WTC11 (cell line): ENCODE measurements around the gene PSME2. TPM values are rescaled to one million over a fixed set of nuclear protein-coding genes. Genes with fewer than 3 reads are reported as not detected.
"Not testable (repeated sequence)": the region's sequence is repeated elsewhere in the genome, so short reads cannot be mapped to it uniquely, and the experiment has no call there.

ENCODE experiments used
- ATAC-seq: fragments of 200-7000 bp; cut with Tn5 transposase; 2 replicates; pipeline ENCODE4 v1.10.0; 2021; ENCODE audit warnings: mild to moderate bottlenecking, moderate library complexity
- CTCF ChIA-PET: fragments of 300-600 bp; sonication (Branson Sonifier 250); formaldehyde crosslinking; loops from one replicate; lab custom pipeline; 2021; ENCODE audit warnings: antibody characterized with exemption; lab: Charles Lee
- POLR2A ChIA-PET: fragments of 350-600 bp; sonication (Branson Sonifier 250); formaldehyde crosslinking; loops from one replicate; lab custom pipeline; 2021; ENCODE audit warnings: antibody characterized with exemption; lab: Charles Lee
- DNase-seq: peaks from one replicate; pipeline ENCODE4 v3.0.0; 2021; ENCODE audit warnings: low spot score
- H3K27ac Mint-ChIP-seq: 2 replicates; pipeline ENCODE4 v1.8.0; 2021; ENCODE audit warnings: mixed read lengths
- H3K27me3 Mint-ChIP-seq: 2 replicates; pipeline ENCODE4 v1.8.0; 2021; ENCODE audit warnings: low read depth, mild to moderate bottlenecking, moderate library complexity, mixed read lengths
- H3K36me3 Mint-ChIP-seq: 2 replicates; pipeline ENCODE4 v1.8.0; 2021; ENCODE audit warnings: mixed read lengths
- H3K4me1 Mint-ChIP-seq: 2 replicates; pipeline ENCODE4 v1.8.0; 2022; ENCODE audit warnings: mixed read lengths
- H3K4me3 Mint-ChIP-seq: 2 replicates; pipeline ENCODE4 v1.8.0; 2021; ENCODE audit warnings: mild to moderate bottlenecking, moderate library complexity, mixed read lengths
- H3K9me3 Mint-ChIP-seq: 2 replicates; pipeline ENCODE4 v1.8.0; 2021; ENCODE audit warnings: mixed read lengths
- ATF1 ChIP-seq: sonication (generic); formaldehyde crosslinking; IDR thresholded peaks from 2 replicates; pipeline ENCODE4 v1.8.1; 2023; ENCODE audit warnings: mild to moderate bottlenecking, moderate library complexity, missing genetic modification reagents
- ATF3 ChIP-seq: sonication (generic); formaldehyde crosslinking; conservative IDR thresholded peaks from 2 replicates; pipeline ENCODE4 v1.8.1; 2022; ENCODE audit warnings: mild to moderate bottlenecking, missing genetic modification reagents
- E2F5 ChIP-seq: sonication (generic); formaldehyde crosslinking; IDR thresholded peaks from 2 replicates; pipeline ENCODE4 v1.8.1; 2022; ENCODE audit warnings: mild to moderate bottlenecking, moderate library complexity, missing genetic modification reagents
- ELF4 ChIP-seq: sonication (generic); formaldehyde crosslinking; IDR thresholded peaks from 2 replicates; pipeline ENCODE4 v1.8.1; 2022; ENCODE audit warnings: low read depth, mild to moderate bottlenecking, moderate library complexity, missing genetic modification reagents
- ETV6 ChIP-seq: sonication (generic); formaldehyde crosslinking; IDR thresholded peaks from 2 replicates; pipeline ENCODE4 v1.8.1; 2022; ENCODE audit warnings: mild to moderate bottlenecking, missing genetic modification reagents
- FOXP1 ChIP-seq: sonication (generic); formaldehyde crosslinking; IDR thresholded peaks from 2 replicates; pipeline ENCODE4 v1.8.0; 2022; ENCODE audit warnings: missing genetic modification reagents, mild to moderate bottlenecking, moderate library complexity, borderline replicate concordance
- GRHL2 ChIP-seq: fragments of 250-450 bp; sonication (Bioruptor Pico); IDR thresholded peaks from 2 replicates; pipeline ENCODE4 v1.8.0; 2022; ENCODE audit warnings: mild to moderate bottlenecking, moderate library complexity; ENCODE audit not compliant: insufficient replicate concordance, severe bottlenecking
- IRF1 ChIP-seq: sonication (generic); formaldehyde crosslinking; IDR thresholded peaks from 2 replicates; pipeline ENCODE4 v1.8.0; 2023; ENCODE audit warnings: missing genetic modification reagents
- MXD4 ChIP-seq: fragments of 250-450 bp; sonication (Bioruptor Pico); IDR thresholded peaks from 2 replicates; pipeline ENCODE4 v1.8.0; 2021; ENCODE audit warnings: mild to moderate bottlenecking, moderate library complexity, borderline replicate concordance
- NFATC4 ChIP-seq: fragments of 250-450 bp; sonication (Bioruptor Pico); IDR thresholded peaks from 2 replicates; pipeline ENCODE4 v1.9.0; 2021; ENCODE audit warnings: mild to moderate bottlenecking
- NFE2L1 ChIP-seq: sonication (generic); formaldehyde crosslinking; IDR thresholded peaks from 2 replicates; pipeline ENCODE4 v1.8.1; 2023; ENCODE audit warnings: missing genetic modification reagents
- ZNF138 ChIP-seq: sonication (generic); formaldehyde crosslinking; conservative IDR thresholded peaks from 2 replicates; pipeline ENCODE4 v1.8.1; 2022; ENCODE audit warnings: mild to moderate bottlenecking, moderate library complexity, missing genetic modification reagents
- ZNF263 ChIP-seq: sonication (generic); formaldehyde crosslinking; IDR thresholded peaks from 2 replicates; pipeline ENCODE4 v1.8.1; 2022; ENCODE audit warnings: low read depth, mild to moderate bottlenecking, moderate library complexity, missing genetic modification reagents
- ZNF317 ChIP-seq: sonication (generic); formaldehyde crosslinking; IDR thresholded peaks from 2 replicates; pipeline ENCODE4 v1.8.1; 2023; ENCODE audit warnings: low read depth, mild to moderate bottlenecking, moderate library complexity, missing genetic modification reagents, borderline replicate concordance
- total RNA-seq: library from RNA; stranded (reverse); gene quantifications from 3 replicates; pipeline ENCODE4 v1.2.3, GENCODE V29; 2021
- TF ChIP-seq, protein P1 (sequence below): sonication (generic); formaldehyde crosslinking; IDR thresholded peaks from 2 replicates; pipeline ENCODE4 v1.8.1; 2022; ENCODE audit warnings: low read depth, mild to moderate bottlenecking, moderate library complexity, missing genetic modification reagents, borderline replicate concordance

PSME2 gene
- total RNA-seq, 1 experiment from 2014 or later: 103 TPM

GRCh38 chr14:24108336-24108874 lies 38.0 kb downstream of the PSME2 start:
- peaks cover 5% of the 10 kb centered on the region for H3K4me1 Mint-ChIP-seq
- no peak for TF ChIP-seq NFE2L1 (CRISPR knock-in tag)
- TF ChIP-seq ZNF138 (CRISPR knock-in tag): no peak
- no peak for TF ChIP-seq ZNF317
- TF ChIP-seq FOXP1 (CRISPR knock-in tag): no peak
- TF ChIP-seq ATF3 (CRISPR knock-in tag): no peak
- TF ChIP-seq ATF1 (CRISPR knock-in tag): no peak
- no peak for TF ChIP-seq IRF1 (CRISPR knock-in tag)
- no peak for TF ChIP-seq NFATC4
- TF ChIP-seq ELF4 (CRISPR knock-in tag): no peak
- no peak for TF ChIP-seq MXD4 (CRISPR knock-in tag)
- TF ChIP-seq, protein P1, sequence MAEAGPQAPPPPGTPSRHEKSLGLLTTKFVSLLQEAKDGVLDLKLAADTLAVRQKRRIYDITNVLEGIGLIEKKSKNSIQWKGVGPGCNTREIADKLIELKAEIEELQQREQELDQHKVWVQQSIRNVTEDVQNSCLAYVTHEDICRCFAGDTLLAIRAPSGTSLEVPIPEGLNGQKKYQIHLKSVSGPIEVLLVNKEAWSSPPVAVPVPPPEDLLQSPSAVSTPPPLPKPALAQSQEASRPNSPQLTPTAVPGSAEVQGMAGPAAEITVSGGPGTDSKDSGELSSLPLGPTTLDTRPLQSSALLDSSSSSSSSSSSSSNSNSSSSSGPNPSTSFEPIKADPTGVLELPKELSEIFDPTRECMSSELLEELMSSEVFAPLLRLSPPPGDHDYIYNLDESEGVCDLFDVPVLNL (CRISPR knock-in tag): no peak
- no peak for TF ChIP-seq E2F5
- no peak for TF ChIP-seq GRHL2 (CRISPR knock-in tag)
- TF ChIP-seq, all 79 proteins: peak for 0
- POLR2A ChIA-PET: interaction anchor here (0.7 to 3.6 kb wide), 7 partner anchors 13 to 57 kb away, joined by 3 to 13 read pairs (median 6); partner anchors contain the start of genes CARMIL3 and PCK2
- ATAC-seq: no peak; the same call in 1 of the 2 replicates
- no peak for DNase-seq
- CTCF ChIA-PET: interaction anchor here (0.6 to 3.8 kb wide), 49 partner anchors 8 to 1130 kb away, joined by 3 to 254 read pairs (median 5); partner anchors contain the start of genes CARMIL3, CHMP4A, CIDEB and CPNE6
- Mint-ChIP-seq H3K36me3 (peaks cover 22% of the 10 kb centered on the region), H3K27me3 (no peaks in the 10 kb centered on the region; the same call in 1 of the 2 replicates), H3K4me3 (no peak overlapping the region), H3K27ac (no peak overlapping the region), H3K9me3 (peaks cover 21% of the 10 kb centered on the region)

DNA sequence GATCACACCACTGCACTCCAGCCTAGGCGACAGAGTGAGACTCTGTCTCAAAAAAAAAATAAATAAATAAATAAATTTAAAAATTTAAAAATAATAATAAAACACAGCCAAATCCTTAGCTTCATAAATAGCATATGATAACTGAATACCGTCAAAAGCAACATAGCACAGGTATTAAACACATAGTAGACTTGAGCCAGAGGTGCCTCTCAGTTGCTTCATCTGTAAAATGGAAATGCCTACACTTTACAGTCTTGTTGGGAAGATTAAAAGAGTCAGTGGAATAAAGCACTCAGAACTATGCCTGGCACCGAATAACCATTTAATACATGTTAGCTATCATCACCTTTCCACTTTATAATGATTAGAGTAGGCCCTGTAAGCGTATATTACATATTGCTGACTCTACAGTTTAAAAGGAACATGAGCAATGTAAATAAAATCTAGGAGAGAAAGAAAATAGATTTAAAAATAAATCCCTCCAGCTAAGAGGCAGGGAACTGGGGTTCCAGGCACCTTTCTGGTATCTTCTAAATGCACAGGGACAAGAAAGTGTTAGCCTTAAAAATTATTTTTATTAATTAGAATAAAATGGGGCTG lies 39.6 kb downstream of the PSME2 start:
- H3K9me3 Mint-ChIP-seq: peaks cover 27% of the 10 kb centered on the region
- TF ChIP-seq ETV6 (CRISPR knock-in tag) (no peak), E2F5 (no peak), ZNF263 (CRISPR knock-in tag) (no peak)
- TF ChIP-seq, all 79 proteins: peak for 0
- no peak for DNase-seq
- no peaks in the 10 kb centered on the region; the same call in 1 of the 2 replicates for H3K27me3 Mint-ChIP-seq
- peaks cover 35% of the 10 kb centered on the region for H3K36me3 Mint-ChIP-seq
- CTCF ChIA-PET: interaction anchor here (0.6 to 2.2 kb wide), 5 partner anchors 8 to 54 kb away, joined by 3 to 19 read pairs (median 3); partner anchors contain the start of genes DCAF11, IRF9 and NRL
- no peak overlapping the region for H3K27ac Mint-ChIP-seq
- POLR2A ChIA-PET: interaction anchor here (0.7 to 5.7 kb wide), 3 partner anchors 12 to 55 kb away, joined by 3 to 29 read pairs (median 11); partner anchors contain the start of genes CARMIL3 and PCK2
- H3K4me1 Mint-ChIP-seq: peaks cover 5% of the 10 kb centered on the region
- ATAC-seq: no peak
- no peak overlapping the region for H3K4me3 Mint-ChIP-seq

DNA sequence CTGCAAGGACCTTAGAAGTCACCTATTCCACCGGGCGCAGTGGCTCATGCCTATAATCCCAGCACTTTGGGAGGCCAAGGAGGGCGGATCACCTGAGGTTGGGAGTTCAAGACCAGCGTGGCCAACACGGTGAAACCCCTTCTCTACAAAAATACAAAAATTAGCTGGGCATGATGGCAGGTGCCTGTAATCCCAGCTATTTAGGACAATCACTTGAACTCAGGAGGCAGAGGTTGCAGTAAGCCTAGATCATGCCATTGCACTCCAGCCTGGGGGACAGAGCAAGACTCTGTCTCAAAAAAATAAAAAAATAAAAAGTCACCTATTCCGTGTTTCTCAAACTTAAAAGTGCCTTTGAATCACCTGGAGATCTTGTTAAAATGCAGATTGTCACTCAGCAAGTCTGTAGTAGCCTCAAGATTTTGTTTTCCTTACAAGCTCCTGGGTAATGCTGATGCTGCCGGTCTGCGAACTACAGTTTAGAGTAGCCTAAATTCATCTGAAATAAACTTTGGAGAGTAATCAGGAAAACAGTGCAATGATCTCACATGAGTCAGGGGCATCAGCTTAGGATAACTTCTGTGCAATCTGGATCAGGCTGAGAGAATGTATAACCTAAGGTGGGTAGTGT lies 40.7 kb downstream of the PSME2 start:
- DNase-seq, H3K27ac Mint-ChIP-seq, ATAC-seq, H3K4me1 Mint-ChIP-seq, H3K4me3 Mint-ChIP-seq, H3K27me3 Mint-ChIP-seq: not testable (repeated sequence)
- Mint-ChIP-seq H3K9me3 (peaks cover 27% of the 10 kb centered on the region), H3K36me3 (peaks cover 36% of the 10 kb centered on the region)
- ChIA-PET CTCF (interaction anchor here (1.1 to 2.2 kb wide), 4 partner anchors 9 to 47 kb away, joined by 3 to 19 read pairs (median 4); partner anchors contain the start of genes DCAF11 and NRL), POLR2A (interaction anchor here (0.8 to 5.7 kb wide), 3 partner anchors 9 to 48 kb away, joined by 4 to 29 read pairs (median 6); partner anchors contain the start of genes DCAF11, NRL and PCK2)
